CD4-positive, alpha-beta T cell treated with Interferon alpha-2 for 1 hour (primary cell): Measurements from ENCODE around the gene CDON.

Experiments used
- DNase-seq, 2 donors: peaks; one replicate each; pipeline ENCODE4 v3.0.0-alpha.2; 2020 to 2022

CDON gene

DNA sequence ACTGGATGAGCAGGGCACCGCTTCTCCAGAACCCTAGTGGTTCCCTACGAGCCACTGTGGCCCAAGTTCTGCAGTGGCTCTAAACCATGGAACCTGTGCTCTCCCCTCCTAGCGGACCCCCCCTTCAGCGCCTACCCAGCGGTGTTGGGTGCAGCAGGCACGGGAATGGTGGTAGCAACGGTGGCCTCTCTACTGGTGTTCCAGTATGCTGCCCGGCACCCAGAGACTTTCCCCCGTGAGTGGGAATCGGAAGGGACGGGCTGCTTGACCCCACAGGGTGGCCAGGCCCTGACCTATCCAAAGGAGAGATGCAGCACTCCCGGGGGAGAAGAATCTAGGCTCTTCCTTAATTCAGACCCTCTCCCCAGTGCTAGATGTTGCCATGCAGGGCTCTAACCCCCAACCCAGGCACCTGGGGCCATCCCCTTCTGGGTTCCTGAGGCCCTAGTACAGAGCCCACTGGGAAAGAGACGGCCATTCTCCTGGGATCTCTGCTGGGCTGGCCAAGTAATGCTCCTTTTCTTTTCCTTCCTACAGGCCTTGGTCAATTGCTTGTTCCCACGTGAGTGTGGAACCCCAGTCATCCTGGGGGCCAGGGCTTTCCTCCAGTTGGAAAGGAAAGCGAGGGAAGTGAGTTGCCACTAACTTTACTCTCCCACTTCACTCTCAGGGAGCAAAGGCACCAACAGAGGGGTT, 107.6 kb downstream of the CDON start:
- DNase-seq: no peak

GRCh38 chr11:125954123-125954944, 108.3 kb downstream of the CDON start:
- DNase-seq: no peak

DNA sequence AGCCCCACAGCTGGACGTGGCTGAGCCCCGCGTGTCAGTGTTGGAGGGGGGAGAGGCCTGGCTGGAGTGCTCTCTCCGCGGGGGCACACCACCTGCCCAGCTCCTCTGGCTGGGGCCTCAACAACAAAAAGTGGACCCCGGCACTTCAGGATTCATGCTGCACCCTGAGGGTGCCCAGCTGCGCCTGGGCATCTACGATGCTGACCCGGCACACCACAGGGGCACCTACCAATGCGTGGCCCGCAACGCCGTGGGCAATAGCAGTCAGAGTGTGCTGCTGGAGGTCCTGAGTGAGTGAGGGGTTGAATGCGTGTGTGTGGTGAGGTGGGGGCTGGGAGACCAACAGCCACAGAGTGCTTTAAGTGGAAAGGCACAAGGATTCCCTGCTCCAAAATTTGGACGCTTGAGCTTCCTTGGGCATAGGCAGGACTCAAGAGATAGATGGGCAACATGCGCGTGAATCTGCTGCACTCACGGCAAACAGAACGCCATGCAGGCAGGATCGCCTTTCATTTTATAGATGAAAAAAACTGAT, 109.2 kb downstream of the CDON start:
- no peak for DNase-seq

DNA sequence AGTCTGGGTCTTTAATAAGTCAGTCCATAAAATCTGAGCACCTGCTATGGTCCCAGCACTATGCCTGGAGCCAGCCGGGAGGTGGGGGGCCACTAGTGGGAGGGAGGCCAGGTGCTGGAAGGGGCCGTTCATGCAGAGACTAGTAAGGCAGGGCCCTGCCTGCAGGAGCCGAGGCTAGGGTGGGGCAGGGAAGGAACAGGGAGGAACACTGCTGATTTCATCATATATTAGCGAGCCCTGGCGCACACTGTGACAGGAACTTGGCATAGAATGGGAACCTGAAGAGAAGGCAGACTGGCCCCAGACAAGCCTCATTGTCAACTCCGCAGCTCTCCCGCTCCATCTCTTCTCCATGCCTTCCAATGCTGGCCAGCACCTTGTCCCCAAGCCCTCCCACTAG, 109.7 kb downstream of the CDON start:
- no peak for DNase-seq

DNA sequence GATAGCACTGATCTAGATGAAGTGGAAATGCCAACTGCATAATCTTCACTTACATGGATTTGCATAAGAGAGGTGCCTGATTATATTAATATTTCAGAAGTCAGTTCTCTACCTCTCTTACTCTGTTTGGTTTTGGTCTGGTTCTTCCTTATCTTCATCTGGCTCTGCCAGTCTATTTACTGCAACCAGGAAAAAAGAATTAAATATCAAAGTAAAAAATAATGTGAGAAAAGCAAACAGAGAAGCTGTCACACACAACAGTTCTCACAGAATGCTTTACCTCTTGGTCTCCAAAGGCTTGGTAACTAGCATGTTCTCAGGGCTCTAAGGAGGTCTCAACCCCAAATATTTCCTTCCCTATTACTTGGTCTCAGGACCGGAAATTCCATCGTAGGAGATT, 110.1 kb downstream of the CDON start:
- no peak for DNase-seq

DNA sequence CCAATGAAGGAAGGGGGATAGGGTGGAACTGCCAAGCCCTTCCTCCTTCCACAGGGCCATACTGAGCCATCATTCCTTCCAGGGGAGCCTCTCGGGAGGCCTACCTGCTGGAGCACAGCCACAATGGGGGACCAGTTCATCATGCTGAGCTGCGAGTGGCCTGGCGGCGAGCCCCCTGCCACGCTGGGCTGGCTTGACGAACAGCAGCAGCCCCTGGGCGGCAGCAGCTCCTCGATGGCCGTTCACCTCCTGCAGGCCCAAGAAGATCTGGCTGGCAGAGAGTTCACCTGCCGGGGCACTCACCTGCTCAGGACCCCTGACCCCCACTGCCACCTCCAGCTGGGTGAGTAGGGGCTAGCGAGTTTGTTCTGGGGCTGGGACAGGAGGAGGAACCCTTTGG, 110.9 kb downstream of the CDON start:
- no peak for DNase-seq

GRCh38 chr11:125950696-125951651, 111.7 kb downstream of the CDON start:
- no peak for DNase-seq

- DNase-seq: no peak
Measured at GRCh38 chr11:125950178-125950490, 112.5 kb downstream of the CDON start.

- no peak for DNase-seq
Measured at GRCh38 chr11:125949271-125950177, 113.1 kb downstream of the CDON start.

- no peak for DNase-seq
Measured at GRCh38 chr11:125948278-125949051, 114.2 kb downstream of the CDON start.

DNA sequence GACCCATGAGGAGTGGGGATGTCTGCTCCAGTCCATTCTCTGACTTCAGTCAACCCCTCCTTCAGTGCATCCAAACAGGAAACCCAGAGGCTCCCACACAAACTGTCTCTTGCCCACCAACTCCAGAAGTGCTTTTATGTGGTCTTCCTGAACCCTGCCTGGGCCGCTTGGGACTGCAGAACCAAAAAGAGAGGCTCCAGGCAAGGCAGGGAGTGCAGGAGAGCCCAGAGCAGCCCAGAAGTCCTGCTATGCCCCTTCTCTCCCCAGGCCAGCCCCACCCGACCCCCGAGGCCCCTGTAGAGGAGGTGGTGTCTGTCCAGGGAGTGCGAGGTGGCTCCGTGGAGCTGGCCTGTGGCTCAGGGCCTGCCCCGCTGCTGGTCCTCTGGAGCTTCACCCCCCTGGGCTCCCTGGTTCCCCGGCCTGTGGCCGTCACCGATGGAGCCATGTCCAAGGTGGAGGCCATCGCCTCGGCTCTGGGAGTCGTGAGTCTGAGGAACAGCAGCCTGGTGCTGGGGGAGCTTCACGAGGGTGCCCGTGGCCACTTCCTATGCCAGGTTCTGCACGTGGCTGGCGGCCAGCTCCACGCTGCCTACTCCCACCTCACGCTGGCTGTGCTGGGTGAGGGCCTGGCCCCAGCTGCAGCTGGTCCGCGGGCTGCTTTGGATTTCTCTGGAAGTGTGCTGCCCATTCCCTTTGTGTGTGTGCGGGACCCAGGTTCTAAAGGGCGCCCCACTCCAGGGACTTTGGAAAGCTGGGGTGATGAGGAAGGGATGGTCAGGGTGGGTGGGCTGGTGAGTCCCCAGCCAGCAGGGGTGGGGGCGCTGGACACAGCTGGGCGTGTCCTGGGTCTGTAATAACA, 115.0 kb downstream of the CDON start:
- DNase-seq: no peak

GRCh38 chr11:125946712-125947418, 115.8 kb downstream of the CDON start:
- no peak for DNase-seq

GRCh38 chr11:125945797-125946520, 116.7 kb downstream of the CDON start, which contains the start of gene VSIG10L2:
Gene VSIG10L2, plus strand, starts transcription at chr11:125946044. Its CDS starts 12 bp downstream, at chr11:125946056.
- DNase-seq: no peak

GRCh38 chr11:125945011-125945796, 117.5 kb downstream of the CDON start:
- no peak for DNase-seq

DNA sequence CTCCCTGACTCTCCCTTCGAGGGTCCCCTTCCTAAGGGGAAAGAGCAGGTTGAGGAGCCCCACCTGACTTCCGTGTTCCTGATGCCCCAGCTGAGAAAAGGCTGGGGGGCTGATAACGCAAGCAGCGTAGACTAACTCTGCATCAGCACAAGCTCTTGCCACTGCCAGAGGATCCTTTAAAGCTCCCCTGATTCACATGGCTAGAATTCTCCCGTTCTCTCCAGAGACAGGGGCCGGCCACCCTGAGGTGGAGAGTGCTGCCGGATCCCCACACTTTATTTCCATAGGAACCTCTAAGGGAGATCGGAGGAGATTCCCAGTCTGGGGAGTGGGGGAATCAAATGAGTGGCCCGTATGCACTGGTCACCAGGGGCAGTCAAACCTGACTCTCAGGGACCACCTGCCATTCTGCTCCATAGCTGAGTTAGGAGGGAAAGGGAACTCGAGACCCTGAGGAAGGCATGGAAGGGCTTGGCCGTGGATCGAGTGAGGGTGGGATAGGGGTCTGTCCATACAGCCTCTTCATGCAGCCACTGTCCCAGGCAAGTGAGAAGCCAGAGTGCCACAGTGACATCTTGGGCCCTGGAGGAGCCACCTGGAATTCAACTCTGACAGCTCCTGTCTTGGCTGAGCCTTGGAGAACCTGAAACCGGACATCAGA, 118.2 kb downstream of the CDON start:
- DNase-seq: no peak

DNA sequence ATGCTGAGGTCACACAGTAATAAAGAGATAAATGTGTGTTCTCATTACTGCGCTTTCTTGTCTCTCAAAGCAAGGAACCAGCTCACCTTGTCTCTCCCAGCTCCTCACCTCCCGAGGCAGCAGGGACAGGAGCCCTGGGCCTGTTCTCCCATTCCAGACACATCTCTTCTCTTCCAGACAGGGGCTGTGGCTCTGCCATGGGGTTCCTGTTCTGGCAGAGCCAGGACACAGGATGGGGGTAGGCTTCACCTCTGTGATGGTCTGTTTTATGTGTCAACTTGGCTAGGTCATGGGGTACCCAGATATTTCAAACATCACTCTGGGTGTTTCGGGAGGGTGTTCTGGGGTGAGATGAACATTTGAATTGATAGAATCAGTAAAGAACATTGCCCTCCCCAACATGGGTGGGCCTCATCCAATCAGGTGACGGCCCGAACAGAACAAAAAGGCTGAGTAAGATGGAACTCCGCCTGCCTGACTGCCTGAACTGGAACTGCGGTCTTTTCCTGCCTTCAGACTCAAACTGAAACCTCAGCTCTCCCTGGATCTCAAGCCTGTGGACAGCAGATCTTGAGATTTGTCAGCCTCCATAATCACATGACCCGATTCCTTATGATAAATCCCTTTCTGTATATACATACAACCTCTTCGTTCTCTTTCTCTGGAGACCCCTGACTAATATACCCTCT, 118.9 kb downstream of the CDON start:
- no peak for DNase-seq
